UCSD-AML1 (cell line): ENCODE data around the gene CDK19.
"Not testable (repeated sequence)": the region's sequence is repeated elsewhere in the genome, so short reads cannot be mapped to it uniquely, and the experiment has no call there.

Experiments used
- DNase-seq: peaks from one replicate; lab custom pipeline; 2025; ENCODE audit not compliant: unreplicated experiment; lab: John Stamatoyannopoulos, UW

CDK19 gene

DNA sequence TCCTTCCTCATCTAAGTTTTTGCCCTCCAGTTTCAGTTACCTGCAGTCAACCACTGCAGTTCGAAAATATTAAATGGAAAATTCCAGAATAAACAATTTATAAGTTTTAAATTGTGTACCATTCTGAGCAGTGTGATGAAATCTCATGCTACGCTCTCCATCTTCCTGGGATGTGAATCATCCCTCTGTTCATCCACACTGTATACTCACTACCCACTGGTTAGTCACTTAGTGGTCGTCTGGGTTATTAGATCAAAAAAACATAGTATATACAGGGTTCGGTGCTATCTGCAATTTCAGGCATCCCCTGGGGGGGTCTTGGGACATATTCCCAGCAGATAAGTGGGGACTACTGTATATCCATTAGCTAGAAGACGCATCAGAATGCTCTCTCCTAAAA, 186.9 kb downstream of the CDK19 start:
- no peak for DNase-seq

DNA sequence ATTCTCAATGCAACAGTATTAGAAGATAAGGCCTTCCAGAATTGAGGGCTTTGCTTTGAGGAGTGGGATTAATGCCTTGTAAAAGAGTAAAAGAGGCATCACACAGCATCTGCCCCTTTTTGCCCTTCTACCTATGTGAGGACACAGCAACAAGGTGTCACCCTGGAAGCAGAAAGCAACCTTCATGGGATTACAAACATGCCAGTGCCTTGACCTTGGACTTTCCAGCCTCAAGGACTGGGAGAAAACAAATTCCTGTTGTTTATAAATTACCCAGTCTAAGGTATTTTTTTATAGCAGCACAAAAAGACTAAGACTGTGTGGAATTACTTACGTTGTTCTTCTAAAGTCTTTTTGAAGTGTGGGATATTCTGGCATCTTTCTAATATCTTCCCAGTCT, 188.8 kb downstream of the CDK19 start:
- no peak for DNase-seq

DNA sequence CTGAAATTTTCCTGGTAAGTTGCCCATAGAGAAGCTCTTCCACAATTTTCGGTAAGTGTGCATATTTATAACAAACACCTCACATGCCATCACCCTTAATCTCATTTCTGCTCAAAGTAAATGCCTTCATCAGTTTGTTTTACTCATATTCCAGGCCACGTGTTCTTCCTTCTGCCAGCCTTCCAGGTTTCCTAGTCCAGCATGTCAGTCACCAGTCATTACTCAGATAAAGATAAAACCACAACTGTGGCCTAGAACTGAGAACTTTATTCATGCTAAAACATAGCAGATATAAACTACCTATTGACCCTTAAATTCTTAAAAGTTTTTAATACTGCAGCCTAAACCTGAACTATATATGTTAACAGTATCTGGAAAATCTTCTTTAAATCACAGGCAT, 189.4 kb downstream of the CDK19 start:
- DNase-seq: no peak

DNA sequence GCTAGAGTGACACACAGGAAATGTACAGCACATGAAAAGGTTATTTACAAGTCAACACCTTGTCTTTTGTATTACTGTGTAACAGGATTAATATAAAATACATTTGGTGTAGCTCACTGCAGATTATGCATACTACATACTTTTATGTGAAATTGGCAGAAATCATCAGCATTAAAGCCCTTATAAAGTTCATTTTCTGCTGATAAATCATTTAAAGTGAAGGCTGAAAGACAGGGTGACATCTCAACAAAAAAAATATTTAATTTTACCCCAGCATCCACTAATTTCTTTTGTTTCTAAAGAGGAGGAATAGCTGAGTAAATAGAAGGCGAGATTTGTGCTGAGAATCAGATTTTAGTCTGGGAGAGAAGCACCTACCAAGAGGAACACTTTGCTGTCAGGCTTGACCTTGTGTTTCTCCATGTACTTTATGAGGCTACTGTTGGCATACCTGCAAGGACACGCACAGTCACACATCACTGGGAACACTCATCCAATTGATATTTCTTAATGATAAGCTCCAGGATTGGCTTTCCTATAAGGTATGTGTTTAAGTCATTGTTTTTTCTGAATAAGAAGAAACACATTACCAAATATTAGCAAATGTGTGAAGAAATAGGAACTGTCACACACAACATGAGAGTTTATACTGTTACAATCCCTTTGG, 192.2 kb downstream of the CDK19 start:
- no peak for DNase-seq

DNA sequence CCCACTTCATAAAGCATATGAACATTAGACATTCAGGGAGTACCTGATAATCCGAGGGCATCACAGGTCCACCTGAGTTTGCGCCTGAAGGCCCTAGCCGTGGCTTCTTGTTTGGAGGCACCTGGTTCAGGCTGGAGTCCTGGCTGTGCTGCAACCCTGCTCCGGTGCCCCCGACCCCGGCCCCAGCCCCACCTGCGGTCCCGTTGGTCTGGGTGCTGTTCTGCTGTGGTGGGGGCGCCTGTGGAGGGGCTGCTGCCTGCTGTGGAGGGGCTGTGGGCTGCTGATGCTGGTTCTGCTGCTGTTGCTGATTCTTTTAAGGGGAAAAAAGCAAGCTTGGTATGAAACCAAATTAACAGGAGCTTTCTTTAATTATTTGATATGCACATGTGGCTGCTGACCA, 194.2 kb downstream of the CDK19 start:
- DNase-seq: no peak

DNA sequence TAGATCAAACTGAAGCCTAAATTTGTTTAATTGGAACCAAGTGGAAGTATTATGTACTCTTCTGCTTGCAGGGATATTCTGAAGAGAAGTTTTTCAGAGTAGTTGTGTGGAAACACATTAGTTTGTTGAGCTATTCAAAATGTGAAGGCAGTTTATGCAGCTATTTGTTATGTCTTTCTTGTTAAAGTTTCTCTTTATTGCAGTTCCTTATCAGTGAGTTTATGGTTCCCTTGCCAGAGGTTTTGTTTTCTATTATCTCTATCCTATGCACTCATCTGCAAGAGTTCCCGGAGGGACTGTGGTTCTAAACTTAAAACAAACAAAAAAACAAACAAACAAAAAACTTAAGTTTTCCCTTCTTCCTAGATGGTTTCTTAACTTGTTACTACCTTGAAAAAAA, 195.2 kb downstream of the CDK19 start:
- no peak for DNase-seq

DNA sequence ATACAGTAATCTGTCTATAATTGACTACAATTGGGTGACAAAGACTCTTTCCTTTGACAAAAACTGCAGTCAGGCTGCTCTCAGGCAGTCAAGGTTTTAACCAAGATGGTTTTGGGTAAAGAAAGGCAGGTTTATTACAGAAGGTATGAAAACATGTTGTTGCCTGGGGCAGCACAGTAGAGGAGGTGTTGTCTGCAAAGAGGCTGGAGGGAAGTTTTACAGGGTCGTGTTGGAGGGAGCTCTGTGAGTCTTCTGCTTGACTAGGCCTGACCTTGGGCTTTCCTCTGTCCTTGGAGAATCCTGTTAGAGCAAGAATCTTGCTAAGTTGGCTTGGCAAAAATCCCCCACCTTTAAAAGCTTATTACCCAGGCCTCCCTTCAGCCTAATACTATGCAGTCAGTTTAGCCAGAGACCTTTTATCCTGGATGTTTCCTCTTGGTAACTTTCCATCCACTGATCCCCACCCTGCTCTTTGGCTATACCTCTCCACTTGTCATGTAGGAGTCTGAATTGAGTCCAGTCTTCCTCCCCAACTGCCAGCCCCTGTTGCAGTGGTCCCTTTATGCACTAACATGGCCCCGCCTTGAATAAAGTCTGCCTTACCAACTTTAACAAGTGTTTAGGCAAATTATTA, 195.9 kb downstream of the CDK19 start:
- no peak for DNase-seq

DNA sequence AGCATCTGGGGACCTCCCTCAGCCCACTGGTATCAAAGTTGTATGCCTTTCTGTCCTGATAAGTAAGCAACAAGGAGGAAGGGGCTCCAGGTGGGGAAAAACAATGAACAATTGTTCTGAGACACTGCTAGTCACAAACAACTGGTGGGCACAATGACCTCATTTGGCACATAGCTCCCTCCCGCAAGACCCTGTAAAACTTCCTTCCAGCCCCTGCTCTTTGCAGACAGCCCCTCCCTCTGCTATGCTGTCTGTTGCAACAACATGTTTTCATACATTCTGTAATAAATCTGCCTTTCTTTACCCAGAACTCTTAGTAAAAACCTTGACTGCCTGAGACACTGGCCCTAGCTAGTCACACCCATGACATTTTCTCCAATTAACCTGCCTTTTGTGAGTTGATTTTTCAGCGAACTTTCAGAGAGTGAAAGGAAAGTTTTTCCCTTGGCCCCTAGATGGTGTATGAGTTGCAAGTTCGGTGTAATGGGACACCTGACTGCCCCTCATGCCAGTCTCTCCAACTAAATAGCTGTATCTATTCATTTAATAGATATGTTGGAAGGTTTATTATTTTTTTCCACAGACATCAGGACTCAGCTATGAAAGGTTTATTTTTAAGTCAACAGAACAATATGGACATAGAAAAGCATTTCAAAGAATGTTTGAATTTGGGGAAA, 196.5 kb downstream of the CDK19 start:
- DNase-seq: no peak

DNA sequence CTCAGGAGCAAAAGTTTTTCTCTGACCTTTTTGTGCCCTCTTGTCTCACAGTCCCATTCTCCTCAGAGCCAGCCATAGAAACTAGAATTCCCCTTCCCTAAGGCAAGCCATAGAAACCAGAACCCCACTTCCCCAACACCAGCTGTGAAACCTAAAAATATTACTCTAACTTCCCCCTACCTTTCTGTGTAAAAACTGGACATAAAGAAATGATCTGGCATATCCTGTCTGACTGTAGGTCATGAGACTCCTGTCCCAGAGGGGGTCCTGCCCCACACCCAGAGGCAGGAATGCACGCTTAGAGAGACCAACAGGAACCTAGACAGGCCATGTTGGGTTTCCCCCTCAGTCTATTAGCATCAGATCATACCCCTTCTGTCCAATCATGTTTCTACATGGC, 198.2 kb downstream of the CDK19 start:
- peak; percentile 15 for DNase-seq

DNA sequence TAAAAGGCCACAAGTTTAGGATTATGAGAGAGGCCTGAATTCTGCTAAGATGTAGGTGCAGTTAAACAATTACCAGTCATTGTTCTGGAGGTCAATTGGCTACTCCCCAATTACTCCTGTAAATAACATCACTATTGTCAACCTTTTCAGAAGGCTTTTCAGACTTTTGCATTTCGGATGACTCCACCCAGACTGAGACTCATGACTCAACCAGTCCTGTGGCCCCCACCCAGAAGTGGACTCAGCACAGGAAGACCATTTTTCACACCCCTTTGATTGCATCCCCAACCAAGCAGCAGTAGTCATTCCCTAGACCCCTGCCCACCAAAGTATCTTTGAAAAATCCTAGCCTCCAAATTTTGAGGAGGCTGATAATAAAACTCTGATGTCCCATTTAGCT, 199.5 kb downstream of the CDK19 start:
- no peak for DNase-seq

DNA sequence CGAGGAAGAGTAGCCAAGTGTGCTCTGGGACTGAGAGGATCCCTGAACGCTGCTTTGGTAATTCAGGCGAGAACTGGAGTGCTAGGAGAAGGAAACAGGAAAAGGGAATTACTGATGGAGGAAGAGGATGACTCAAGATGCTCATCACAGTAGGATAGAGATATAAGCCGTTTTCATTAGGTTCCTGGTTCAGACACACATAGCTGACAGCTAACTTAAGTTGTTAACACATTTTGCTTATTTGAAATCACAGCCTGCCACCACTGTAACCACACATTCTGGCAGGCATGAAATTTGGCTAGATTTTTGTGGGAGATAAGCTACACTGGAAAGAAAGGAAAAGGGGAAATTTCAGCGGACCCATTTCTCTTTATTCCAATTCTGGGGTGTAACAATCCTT, 200.7 kb downstream of the CDK19 start:
- no peak for DNase-seq

DNA sequence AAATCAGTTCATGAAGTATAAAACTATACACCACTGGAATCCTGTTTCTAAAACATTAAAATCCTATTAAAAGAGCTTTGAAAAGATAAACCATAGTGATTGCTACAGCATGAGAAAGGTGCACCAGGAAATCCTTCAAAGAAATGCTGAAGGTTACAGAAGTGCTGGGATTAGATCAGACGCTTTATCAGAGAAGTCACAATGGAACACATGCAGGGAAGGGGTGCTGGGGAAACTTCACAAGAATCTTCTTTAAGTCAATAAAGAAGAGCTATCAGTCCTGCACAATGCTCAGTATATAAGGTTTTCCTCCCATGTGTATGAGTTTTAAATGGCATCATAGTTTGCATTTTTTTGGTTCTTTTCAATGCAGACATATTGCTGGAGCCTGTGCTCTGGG, 201.2 kb downstream of the CDK19 start:
- no peak for DNase-seq

DNA sequence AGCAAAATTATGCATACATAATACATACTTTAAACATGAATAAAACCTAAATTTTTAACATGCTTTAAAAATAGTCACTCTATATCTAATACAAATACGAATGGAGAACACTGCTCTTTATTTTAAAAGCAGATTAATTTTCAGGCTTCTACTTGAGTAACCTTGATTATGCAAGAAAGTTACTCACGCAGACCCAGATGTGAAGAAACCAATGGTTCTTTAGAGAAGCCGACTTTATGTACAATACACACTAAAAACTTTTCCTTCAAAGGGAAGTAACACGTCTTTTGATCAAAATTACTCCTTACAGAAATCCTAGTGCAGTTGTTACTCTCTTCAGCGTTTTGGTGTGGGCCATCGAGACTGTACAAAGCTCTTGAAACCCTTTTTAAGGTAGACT, 201.9 kb downstream of the CDK19 start:
- no peak for DNase-seq

DNA sequence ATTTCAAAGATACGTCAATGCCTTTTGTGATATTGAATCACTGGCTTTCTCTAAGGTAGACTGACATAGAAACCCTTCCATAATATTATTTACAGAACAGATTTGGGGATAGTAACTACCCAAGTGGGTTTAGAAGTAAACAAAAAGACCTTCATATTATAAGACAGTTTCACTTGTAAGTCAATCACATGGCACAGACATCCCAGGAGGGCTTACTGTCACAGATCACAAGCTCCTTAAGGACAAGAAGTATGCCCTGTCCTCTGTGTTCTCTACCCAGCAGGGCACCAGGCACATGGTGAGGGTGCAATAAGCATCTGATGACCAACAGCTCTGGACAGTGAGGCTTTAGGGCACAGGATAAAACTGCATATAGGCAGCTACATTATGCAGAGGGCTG, 203.0 kb downstream of the CDK19 start:
- DNase-seq: no peak

DNA sequence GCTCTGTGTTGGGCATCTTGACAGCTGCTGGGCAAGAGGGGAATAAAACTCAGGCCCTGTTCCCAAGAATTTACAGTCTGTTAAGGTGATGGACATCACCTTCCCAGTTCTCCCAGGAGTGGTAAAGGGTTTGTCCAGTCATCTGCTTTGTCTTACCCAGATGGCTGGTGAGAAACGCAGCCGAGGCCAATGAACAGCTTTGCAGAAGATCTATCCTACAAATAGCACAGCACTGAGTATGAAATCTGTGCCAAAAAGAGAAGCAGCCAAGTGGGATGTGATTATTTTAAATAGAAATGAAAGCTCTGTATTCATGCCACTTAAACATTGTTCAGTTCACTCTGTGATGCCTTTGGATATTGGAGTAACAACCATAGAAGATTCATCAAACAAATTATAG, 206.2 kb downstream of the CDK19 start:
- DNase-seq: no peak

DNA sequence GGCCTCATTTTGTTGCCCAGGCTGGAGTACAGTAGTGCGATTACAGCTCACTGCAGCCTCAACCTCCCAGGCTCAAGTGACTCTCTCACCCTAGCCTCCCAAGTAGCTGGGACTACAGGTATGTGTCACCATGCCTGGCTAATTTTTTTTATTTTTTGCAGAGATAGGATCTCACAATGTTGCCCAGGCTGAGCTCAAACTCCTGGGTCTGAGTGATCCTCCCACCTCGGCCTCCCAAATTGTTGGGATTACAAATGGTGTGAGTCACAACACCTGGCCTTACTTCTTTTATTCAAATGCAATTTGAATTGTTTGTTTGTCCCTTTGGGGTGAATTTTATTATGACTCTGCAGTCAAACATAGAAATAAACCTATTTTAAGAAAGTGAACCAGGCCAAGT, 207.1 kb downstream of the CDK19 start:
- DNase-seq: no peak

DNA sequence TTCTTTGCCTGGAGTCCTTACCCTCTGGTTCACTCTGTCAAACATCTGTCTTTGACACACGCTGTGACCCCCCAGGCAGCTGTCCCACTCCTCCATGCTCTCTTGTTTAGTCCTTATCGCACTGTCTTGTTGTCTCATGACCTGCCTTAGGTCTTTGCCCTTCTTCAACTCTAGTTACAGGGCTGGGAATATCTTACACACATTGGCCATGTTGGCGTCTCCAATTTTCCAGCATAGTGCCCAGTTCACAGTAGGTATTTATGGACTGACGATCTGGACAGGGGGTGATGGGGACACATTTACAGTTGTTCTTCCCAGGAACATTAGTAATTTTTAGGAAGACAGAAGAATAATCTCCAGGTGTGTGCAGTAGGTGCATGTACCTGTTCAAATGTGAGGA, 209.1 kb downstream of the CDK19 start:
- no peak for DNase-seq

DNA sequence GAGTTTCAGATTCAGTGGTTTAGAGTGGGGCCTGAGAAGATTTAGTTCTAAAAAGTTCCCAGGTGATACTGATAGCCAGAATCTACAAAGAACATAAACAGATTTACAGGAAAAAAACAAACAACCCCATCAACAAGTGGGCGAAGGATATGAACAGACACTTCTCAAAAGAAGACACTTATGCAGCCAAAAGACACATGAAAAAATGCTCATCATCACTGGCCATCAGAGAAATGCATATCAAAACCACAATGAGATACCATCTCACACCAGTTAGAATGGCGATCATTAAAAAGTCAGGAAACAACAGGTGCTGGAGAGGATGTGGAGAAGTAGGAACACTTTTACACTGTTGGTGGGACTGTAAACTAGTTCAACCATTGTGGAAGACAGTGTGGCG, 214.6 kb downstream of the CDK19 start:
- DNase-seq: not testable (repeated sequence)

DNA sequence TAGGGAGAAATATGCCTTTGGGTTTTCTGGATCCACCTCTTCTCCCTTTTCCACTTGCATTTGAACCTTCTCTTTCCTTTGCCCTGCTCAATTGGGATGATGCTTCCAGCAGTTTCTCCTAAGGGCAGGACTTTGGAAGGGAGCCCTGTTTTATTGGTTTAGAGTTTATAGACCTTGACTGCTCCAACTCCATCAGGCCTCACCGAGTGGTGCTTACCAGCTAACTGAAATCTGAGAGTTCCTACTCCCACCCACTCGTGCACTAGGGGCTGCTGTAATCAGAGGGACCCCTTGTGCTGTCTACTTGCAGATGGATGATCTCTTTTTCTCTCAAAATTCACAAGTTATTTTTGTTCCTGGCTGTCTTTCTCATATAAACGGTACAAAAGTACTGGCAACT, 217.5 kb downstream of the CDK19 start:
- DNase-seq: no peak

DNA sequence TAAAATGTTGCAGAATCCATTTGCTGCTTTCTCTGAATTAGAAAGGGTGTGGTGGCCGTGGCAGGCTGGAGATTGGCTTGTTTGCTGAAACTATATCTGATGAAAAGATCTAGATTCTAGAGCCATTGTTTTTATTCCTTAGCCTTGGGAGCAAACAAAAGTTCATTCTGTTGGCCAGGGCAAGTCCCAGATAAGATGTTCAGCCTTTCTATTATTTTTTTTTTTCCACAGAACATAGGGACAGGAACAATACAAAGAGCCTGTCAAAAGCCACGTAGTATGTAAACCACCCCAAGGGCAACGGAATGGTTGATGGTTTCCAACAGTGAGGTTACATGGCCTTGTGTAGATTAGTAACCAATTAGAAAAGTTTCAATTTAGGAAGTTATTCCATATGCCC, 218.9 kb downstream of the CDK19 start:
- DNase-seq: no peak

DNA sequence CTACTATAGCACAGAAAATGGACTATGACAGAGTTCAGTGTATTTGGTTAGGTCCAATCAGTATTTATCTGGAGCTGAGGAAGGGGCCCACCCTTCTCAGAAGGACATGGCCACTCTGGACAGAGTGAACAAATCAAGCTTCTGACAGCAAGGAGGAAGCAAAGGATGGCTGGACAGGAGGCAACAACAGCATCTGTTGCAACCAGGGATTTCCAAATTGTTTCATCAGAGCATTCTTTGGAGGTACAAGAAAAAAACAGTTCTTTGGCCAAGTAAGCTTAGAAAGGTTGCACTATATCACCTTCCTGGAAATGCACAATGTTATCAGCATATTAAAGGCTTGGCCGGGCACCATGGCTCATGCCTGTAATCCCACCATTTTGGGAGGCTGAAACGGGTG, 220.2 kb downstream of the CDK19 start:
- no peak for DNase-seq

DNA sequence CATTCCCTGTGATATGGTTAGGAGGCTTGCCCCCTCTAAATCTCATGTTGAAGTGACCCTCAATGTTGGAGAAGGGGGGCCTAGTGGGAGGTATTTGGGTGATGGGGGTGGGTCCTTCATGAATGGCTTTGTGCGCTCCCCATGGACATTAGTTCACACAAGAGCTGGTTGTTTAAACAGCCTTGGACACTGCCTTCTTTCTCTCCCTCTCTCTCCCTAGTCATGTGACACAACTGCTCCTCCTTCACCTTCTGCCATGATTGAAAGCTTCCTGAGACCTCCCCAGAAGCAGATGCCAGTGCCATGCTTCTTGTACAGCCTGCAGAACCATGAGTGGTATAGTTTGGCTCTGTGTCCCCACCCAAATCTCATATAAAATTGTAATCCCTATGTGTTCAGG, 221.6 kb downstream of the CDK19 start:
- DNase-seq: no peak

DNA sequence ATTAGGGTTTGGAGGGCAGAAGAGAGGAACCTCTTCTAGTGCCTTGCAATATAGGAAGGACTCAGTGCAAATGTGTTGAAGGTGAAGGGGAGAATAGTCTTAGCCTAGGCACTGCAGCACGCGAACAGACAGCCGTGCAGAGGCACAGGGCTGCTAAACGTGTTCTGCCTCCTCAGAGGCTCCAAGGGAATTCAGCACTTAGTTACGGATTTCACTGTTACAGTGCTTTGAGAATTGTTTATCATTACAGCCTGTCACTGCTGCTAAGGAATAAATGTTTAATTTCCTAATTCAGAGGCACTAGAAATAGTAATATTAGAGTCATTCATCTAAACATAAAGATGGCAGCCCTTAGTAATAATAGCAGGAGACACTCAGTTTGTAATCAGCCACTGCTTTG, 222.5 kb downstream of the CDK19 start:
- DNase-seq: no peak
